GM19328 (cell line): ENCODE data around the gene GATA1.

Experiments used
- ATAC-seq: cut with Tn5 transposase; IDR thresholded peaks from one replicate; pipeline ENCODE4 v1.9.1; 2021; ENCODE audit warnings: mild to moderate bottlenecking, moderate library complexity; ENCODE audit not compliant: unreplicated experiment

GATA1 gene

DNA sequence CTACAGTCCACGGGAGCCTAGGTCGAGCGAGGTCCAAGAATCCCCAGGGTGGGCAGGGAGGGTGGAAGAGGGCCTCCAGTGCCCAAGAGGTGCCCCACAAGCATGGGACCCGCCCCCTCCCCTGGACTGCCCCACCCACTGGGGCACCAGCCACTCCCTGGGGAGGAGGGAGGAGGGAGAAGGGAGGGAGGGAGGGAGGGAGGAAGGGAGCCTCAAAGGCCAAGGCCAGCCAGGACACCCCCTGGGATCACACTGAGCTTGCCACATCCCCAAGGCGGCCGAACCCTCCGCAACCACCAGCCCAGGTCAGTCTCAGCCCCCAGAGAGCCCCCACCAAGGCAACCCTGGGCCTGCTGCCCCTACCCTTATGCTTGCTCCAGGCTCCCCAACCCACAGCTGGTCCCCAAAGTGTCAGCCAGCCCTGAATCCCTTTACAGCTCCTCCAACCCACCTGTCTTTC, at the start of gene GATA1:
GATA1 (plus strand) TSS at position 250 of the 460 bp plus-strand sequence. CDS start 4,520 bp downstream, outside the sequence.
- ATAC-seq: no peak

- no peak for ATAC-seq
Measured at GRCh38 chrX:48736878-48737212, 49.5 kb upstream of the GATA1 start.

GRCh38 chrX:48737213-48737938, 49.0 kb upstream of the GATA1 start:
- ATAC-seq: peak; percentile 97

- ATAC-seq: no peak
Measured at GRCh38 chrX:48737940-48738339, 48.5 kb upstream of the GATA1 start.

- ATAC-seq: no peak
Measured at GRCh38 chrX:48741834-48742233, 44.6 kb upstream of the GATA1 start.

- ATAC-seq: no peak
Measured at GRCh38 chrX:48745222-48745621, 41.2 kb upstream of the GATA1 start.

DNA sequence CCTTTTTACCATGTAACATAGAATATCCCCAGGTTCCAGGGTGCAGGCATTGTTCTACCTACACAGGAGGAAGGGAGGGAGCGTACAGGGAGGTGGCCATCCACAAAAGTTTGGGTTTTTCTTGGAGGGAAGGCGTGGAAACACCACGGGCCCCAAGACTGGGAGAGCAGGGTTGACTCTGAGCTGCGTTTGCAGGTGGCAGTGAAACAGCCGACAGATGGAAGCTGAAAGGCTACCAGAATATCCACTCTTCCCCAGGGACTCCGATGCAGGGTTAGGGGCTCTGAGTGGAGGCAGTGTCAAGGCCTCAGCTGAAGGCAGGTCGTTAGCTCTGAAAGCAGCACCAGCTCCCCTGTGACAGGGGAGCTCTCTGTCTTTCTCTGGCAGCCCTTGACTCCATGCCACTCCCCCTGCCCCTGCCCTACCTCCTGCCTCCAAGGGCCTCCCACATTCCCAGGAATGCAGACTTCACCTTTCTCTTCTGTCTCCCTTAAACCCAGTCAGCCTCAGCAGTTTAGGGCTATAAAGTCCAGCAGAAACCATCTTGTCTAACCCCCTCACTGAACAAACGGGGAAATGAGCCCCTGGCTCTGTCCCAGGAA, 38.9 kb upstream of the GATA1 start:
- no peak for ATAC-seq

- ATAC-seq: no peak
Measured at GRCh38 chrX:48749182-48749581, 37.2 kb upstream of the GATA1 start.

DNA sequence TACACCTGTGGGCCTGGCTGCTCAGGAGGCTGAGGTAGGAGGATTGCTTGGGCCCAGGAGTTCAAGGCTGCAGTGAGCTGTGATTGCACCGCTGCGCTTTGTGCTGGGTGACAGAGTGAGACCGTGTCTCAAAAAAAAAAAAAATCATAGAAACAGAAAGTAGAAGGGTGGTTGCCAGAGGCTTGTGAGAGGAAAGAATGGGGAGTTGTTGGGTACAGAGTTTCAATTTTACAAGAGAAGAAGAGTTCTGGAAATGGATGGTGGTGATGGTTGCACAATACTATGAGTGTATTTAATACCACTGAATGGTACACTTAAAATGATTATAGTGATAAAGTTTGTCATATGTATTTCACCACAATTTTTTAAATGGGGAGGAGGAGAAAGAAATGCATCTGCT, 35.0 kb upstream of the GATA1 start:
- no peak for ATAC-seq

- no peak for ATAC-seq
Measured at GRCh38 chrX:48752498-48752897, 33.9 kb upstream of the GATA1 start.

- ATAC-seq: no peak
Measured at GRCh38 chrX:48753708-48754228, 32.6 kb upstream of the GATA1 start.

- ATAC-seq: no peak
Measured at GRCh38 chrX:48754238-48754637, 32.2 kb upstream of the GATA1 start.

DNA sequence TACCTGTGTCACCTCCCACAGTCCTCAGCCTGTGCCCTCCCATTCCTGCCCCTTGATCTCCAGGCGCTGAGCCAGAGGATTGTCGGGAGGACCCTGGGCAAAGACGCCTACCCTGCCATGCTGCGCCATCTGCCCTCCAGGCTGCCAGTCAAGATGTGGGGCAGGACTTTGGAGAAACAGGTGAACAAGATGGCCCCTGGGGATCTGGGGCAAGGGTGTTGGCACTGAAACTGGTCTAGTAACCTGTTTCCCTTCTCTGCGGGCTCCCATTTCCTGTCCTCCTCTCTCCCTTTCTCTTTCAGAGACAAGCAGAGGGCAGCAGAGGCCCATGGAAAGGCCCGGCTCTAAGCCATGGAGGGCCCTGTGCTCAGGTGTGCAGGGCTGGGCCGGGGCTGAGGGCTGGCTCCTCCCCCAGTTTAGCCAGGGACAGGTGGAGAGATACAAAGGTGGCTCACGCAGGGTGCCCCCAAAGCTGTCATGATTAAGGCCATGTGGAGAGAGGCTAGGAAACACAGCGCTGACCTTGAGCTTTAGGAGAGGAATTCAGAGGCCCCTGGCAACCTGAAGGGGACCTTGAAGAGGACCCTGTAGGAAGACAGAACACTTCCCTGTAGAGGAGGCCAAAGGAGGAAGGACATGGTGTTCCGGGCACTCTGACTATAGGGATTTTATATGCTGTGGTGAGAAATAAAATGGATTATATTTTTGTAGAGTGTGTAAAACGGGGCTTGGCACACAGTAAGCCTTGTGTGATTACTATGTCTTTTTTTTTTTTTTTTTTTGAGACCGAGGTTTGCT, 24.5 kb upstream of the GATA1 start, which contains the start of gene GLOD5:
GLOD5 (plus strand) TSS at position 74 of the 798 bp plus-strand sequence; CDS start at position 118, 44 bp downstream.
- ATAC-seq: no peak

DNA sequence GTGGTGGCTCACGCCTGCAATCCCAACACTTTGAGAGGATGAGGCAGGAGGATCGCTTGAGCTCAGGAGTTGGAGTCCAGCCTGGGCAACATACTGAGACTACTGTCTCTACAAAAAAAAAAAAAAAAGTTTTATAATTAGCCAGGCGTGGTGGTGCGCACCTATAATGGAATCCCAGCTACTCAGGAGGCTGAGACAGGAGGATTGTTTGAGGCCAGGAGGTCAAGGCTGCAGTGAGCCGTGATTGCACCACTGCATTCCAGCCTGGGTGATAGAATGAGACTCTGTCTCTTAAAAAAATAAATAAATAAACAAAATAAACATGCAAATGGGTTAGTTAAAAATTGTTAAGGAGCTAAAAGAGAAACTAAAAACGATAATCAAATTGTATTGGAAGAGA, 17.2 kb upstream of the GATA1 start:
- no peak for ATAC-seq

- no peak for ATAC-seq
Measured at GRCh38 chrX:48770296-48770695, 16.1 kb upstream of the GATA1 start.

DNA sequence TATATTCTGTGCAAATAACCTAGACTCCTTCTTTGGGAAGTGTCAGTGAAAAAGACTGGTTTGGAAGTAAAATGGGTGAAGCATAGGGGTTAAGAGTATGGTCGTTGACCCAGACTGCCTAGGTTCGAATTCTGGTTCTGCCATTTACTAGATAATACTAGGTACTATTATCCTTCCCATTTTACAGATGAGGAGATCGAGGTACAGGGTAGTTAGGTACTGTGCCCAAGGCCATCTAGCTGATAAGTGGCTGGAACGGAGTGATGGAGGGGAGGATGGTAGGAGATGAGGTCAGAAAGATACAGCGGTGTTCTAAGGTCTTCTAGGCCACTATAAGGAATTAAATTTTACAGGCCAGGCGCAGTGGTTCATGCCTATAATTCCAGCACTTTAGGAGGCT, 13.8 kb upstream of the GATA1 start:
- ATAC-seq: no peak

DNA sequence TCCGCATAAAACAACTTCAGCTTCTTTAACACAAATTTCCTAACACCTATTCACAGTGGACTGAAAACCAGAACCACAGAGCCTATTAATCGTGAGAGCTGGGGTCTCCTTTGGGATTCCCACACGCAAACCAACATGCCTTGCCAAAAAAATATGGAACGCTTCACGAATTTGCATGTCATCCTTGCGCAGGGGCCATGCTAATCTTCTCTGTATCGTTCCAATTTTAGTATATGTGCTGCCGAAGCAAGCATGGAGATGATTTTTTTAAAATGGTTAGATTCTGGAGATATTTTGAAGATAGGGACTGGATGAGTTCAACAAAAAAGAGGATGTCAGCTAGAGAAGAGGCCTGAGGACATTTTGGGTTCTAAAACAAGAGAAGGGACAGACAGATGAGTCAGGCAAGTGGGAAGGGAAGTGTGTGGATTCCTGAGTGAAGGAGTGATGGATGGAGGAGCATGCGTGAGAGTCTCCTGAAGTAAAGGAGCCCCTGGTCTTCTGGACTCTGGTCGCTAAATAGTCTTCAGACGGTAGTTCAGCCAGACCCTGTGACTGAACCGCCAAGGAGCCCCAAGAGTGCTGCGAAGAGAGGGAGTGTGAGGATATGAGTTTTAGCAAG, 9.5 kb upstream of the GATA1 start:
- no peak for ATAC-seq

DNA sequence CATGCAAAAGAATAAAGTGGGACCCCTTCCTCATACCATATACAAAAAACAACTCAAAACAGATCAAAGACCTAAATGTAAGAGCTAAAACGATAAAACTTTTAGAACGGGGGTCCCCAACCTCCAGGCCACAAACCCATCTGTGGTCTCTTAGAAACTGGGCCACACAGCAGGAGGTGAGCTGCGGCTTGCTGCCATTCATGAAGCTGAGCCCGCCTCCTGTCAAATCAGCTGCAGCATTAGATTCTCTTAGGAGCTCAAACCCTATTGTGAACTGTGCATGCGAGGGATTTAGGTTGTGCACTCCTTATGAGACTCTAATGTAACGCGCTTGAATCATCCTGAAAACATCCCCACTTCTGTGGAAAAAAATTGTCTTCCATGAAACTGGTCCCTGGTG, 7.0 kb upstream of the GATA1 start:
- no peak for ATAC-seq

- no peak for ATAC-seq
Measured at GRCh38 chrX:48781705-48782104, 4.7 kb upstream of the GATA1 start.

DNA sequence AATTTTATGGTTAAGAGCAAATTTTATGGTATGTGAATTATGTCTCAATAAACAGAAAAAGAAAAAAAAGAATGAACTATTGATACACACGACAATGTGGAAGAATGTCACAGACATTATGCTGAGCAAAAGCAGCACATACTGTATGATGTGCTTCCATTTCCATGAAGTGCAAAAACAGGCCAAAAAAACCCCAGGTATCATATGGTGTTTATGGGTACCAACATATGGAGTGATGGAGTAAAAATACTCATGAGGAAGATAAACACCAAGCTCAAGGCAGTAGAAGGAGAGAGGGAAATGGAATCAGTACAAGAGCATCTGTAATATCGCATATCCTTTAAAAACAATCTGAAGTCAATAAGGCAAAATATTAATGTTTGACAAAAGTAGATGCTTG, 4.2 kb upstream of the GATA1 start:
- ATAC-seq: no peak

DNA sequence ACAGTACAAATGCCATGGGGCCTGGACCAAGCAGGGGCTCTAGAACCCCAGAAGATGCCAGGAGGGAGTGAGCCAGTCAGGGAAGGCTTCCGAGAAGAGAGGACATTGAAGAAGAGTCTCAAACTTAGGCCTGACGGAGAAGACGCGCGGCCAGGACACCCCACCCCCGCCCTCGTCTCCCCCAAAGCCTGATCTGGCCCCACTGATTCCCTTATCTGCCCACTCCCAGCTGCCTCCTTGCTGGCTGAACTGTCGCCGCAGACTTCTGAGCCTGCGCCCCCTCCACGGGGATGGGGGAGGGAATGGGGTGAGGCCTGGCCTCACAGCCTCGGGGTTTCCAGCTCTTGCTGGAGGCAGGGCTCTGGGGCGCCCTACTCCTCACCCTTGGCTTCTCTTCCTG, 3.6 kb upstream of the GATA1 start:
- no peak for ATAC-seq
